SJCRH30 (cell line): ENCODE results near the gene RNF166. TPM values are rescaled to one million over a fixed set of nuclear protein-coding genes. Genes with fewer than 3 reads are reported as not detected.

ENCODE experiments used
- DNase-seq, 2 experiments: peaks; one replicate each; pipeline ENCODE4 v3.0.0-alpha.2; 2015 to 2020
- H3K27ac ChIP-seq: fragments of 250-450 bp; sonication (Bioruptor Pico); 2 replicates; pipeline ENCODE4 v1.5.1; 2020; ENCODE audit warnings: mild to moderate bottlenecking, moderate library complexity
- H3K27me3 ChIP-seq: fragments of 250-450 bp; sonication (Bioruptor Pico); 2 replicates; pipeline ENCODE4 v1.5.1; 2020; ENCODE audit warnings: mild to moderate bottlenecking, moderate library complexity
- H3K36me3 ChIP-seq: fragments of 250-450 bp; sonication (Bioruptor Pico); 2 replicates; pipeline ENCODE4 v1.5.1; 2020; ENCODE audit warnings: mild to moderate bottlenecking, moderate library complexity
- H3K4me1 ChIP-seq: fragments of 250-450 bp; sonication (Bioruptor Pico); 2 replicates; pipeline ENCODE4 v1.5.1; 2020; ENCODE audit warnings: mild to moderate bottlenecking, moderate library complexity
- H3K4me3 ChIP-seq: fragments of 250-450 bp; sonication (Bioruptor Pico); 2 replicates; pipeline ENCODE4 v1.5.1; 2020; ENCODE audit warnings: mild to moderate bottlenecking, moderate library complexity
- H3K9me3 ChIP-seq: fragments of 250-450 bp; sonication (Bioruptor Pico); replicated peaks from 2 replicates; pipeline ENCODE4 v1.5.1; 2020; ENCODE audit warnings: mild to moderate bottlenecking, moderate library complexity
- total RNA-seq: library from RNA; depleted of rRNA; stranded (reverse); fragments of >200 nt; shearing (Covaris generic); gene quantifications from 2 replicates; pipeline ENCODE4 v1.2.3, GENCODE V29; 2014

Gene RNF166
- total RNA-seq, 1 experiment from 2014 or later: 10.4 TPM

GRCh38 chr16:88698646-88699045 is 7.6 kb downstream of the RNF166 start:
- Histone ChIP-seq H3K36me3 (no peaks in the 10 kb centered on the region), H3K4me1 (no peaks in the 10 kb centered on the region), H3K9me3 (no peaks in the 10 kb centered on the region), H3K27ac (no peak overlapping the region), H3K4me3 (no peak overlapping the region), H3K27me3 (no peaks in the 10 kb centered on the region)
- DNase-seq: no peak

GRCh38 chr16:88697831-88698615 is 8.2 kb downstream of the RNF166 start:
- no peaks in the 10 kb centered on the region for H3K4me1 ChIP-seq
- DNase-seq: no peak
- no peaks in the 10 kb centered on the region for H3K27me3 ChIP-seq
- H3K36me3 ChIP-seq: no peaks in the 10 kb centered on the region
- H3K4me3 ChIP-seq: no peak overlapping the region
- no peak overlapping the region for H3K27ac ChIP-seq
- no peaks in the 10 kb centered on the region for H3K9me3 ChIP-seq

GRCh38 chr16:88697116-88697830 is 8.9 kb downstream of the RNF166 start:
- Histone ChIP-seq H3K27me3 (no peaks in the 10 kb centered on the region), H3K4me3 (no peak overlapping the region), H3K9me3 (no peaks in the 10 kb centered on the region), H3K4me1 (no peaks in the 10 kb centered on the region), H3K27ac (no peak overlapping the region), H3K36me3 (no peaks in the 10 kb centered on the region)
- no peak for DNase-seq

GRCh38 chr16:88696441-88696840 is 9.8 kb downstream of the RNF166 start:
- no peaks in the 10 kb centered on the region for H3K36me3 ChIP-seq
- no peak for DNase-seq
- no peaks in the 10 kb centered on the region for H3K27me3 ChIP-seq
- H3K4me1 ChIP-seq: no peaks in the 10 kb centered on the region
- no peak overlapping the region for H3K4me3 ChIP-seq
- no peaks in the 10 kb centered on the region for H3K9me3 ChIP-seq
- H3K27ac ChIP-seq: no peak overlapping the region

- DNase-seq: no peak
- Histone ChIP-seq H3K4me1 (no peaks in the 10 kb centered on the region), H3K9me3 (no peaks in the 10 kb centered on the region), H3K27ac (no peak overlapping the region), H3K4me3 (no peak overlapping the region), H3K36me3 (no peaks in the 10 kb centered on the region), H3K27me3 (no peaks in the 10 kb centered on the region)
Measured at GRCh38 chr16:88695753-88696152, 10.5 kb downstream of the RNF166 start.

- H3K4me1 ChIP-seq: no peaks in the 10 kb centered on the region
- H3K4me3 ChIP-seq: no peak overlapping the region
- H3K27ac ChIP-seq: no peak overlapping the region
- no peak for DNase-seq
- no peaks in the 10 kb centered on the region for H3K27me3 ChIP-seq
- H3K9me3 ChIP-seq: no peaks in the 10 kb centered on the region
- no peaks in the 10 kb centered on the region for H3K36me3 ChIP-seq
Measured at GRCh38 chr16:88695218-88695617, 11.0 kb downstream of the RNF166 start.

- Histone ChIP-seq H3K27ac (no peak overlapping the region), H3K27me3 (no peaks in the 10 kb centered on the region), H3K4me3 (no peak overlapping the region), H3K4me1 (no peaks in the 10 kb centered on the region), H3K9me3 (no peaks in the 10 kb centered on the region), H3K36me3 (no peaks in the 10 kb centered on the region)
- DNase-seq: no peak
Measured at GRCh38 chr16:88694221-88695087, 11.8 kb downstream of the RNF166 start.

- H3K4me1 ChIP-seq: peaks cover 3% of the 10 kb centered on the region
- no peak overlapping the region for H3K4me3 ChIP-seq
- DNase-seq: no peak
- no peaks in the 10 kb centered on the region for H3K9me3 ChIP-seq
- no peaks in the 10 kb centered on the region for H3K36me3 ChIP-seq
- H3K27me3 ChIP-seq: no peaks in the 10 kb centered on the region
- H3K27ac ChIP-seq: no peak overlapping the region
Measured at GRCh38 chr16:88693420-88694177, 12.6 kb downstream of the RNF166 start.

- no peak for DNase-seq
- H3K27ac ChIP-seq: no peak overlapping the region
- H3K4me3 ChIP-seq: no peak overlapping the region
- no peaks in the 10 kb centered on the region for H3K36me3 ChIP-seq
- H3K4me1 ChIP-seq: peaks cover 10% of the 10 kb centered on the region
- H3K27me3 ChIP-seq: no peaks in the 10 kb centered on the region
- no peaks in the 10 kb centered on the region for H3K9me3 ChIP-seq
Measured at GRCh38 chr16:88692861-88693260, 13.3 kb downstream of the RNF166 start.

GRCh38 chr16:88691924-88692560 is 14.2 kb downstream of the RNF166 start:
- H3K36me3 ChIP-seq: no peaks in the 10 kb centered on the region
- no peaks in the 10 kb centered on the region for H3K27me3 ChIP-seq
- no peak overlapping the region for H3K27ac ChIP-seq
- H3K4me3 ChIP-seq: no peak overlapping the region
- no peak for DNase-seq
- peaks cover 19% of the 10 kb centered on the region for H3K4me1 ChIP-seq
- no peaks in the 10 kb centered on the region for H3K9me3 ChIP-seq

GRCh38 chr16:88691129-88691813 is 14.9 kb downstream of the RNF166 start:
- Histone ChIP-seq H3K4me1 (peaks cover 22% of the 10 kb centered on the region), H3K27me3 (no peaks in the 10 kb centered on the region), H3K9me3 (no peaks in the 10 kb centered on the region), H3K36me3 (no peaks in the 10 kb centered on the region), H3K4me3 (no peak overlapping the region), H3K27ac (no peak overlapping the region)
- no peak for DNase-seq

- Histone ChIP-seq H3K4me1 (peaks cover 22% of the 10 kb centered on the region), H3K27me3 (no peaks in the 10 kb centered on the region), H3K4me3 (no peak overlapping the region)
Measured at GRCh38 chr16:88690341-88691128, 15.7 kb downstream of the RNF166 start.

More at GRCh38 chr16:88690341-88691128, 15.7 kb downstream of the RNF166 start:
- Histone ChIP-seq H3K9me3 (no peaks in the 10 kb centered on the region), H3K27ac (no peak overlapping the region), H3K36me3 (no peaks in the 10 kb centered on the region)
- DNase-seq: no peak
